Nephron (organoid): ENCODE data around the gene SCAF1.
A peak's percentile ranks its signal among the peaks of the same experiment; 100 is the strongest.

ENCODE experiments used
- H3K27ac Mint-ChIP-seq, 3 experiments: 2 replicates each; pipeline ENCODE4 v1.8.0; 2020; ENCODE audit warnings: mixed read lengths in 3 of 3, mild to moderate bottlenecking in 2 of 3, moderate library complexity in 1 of 3
- H3K27me3 Mint-ChIP-seq: 2 replicates; pipeline ENCODE4 v1.8.0; 2021; ENCODE audit warnings: low read depth, mild to moderate bottlenecking, moderate library complexity, mixed read lengths
- H3K36me3 Mint-ChIP-seq: 2 replicates; pipeline ENCODE4 v1.8.0; 2020; ENCODE audit warnings: low read depth, mixed read lengths
- H3K4me1 Mint-ChIP-seq: 2 replicates; pipeline ENCODE4 v1.8.0; 2020; ENCODE audit warnings: mixed read lengths
- H3K4me3 Mint-ChIP-seq, 3 experiments: 2 replicates each; pipeline ENCODE4 v1.8.0; 2020; ENCODE audit warnings: mild to moderate bottlenecking in 3 of 3, mixed read lengths in 3 of 3, moderate library complexity in 2 of 3
- H3K9me3 Mint-ChIP-seq: 2 replicates; pipeline ENCODE4 v1.8.0; 2020; ENCODE audit warnings: mixed read lengths
- TF ChIP-seq, protein P1 (sequence below), 3 experiments: fragments of 200-600 bp; sonication (generic); IDR thresholded peaks; one replicate each; pipeline ENCODE4 v1.5.0; 2021; ENCODE audit warnings: antibody characterized with exemption in 3 of 3; ENCODE audit not compliant: unreplicated experiment in 3 of 3

Gene SCAF1

DNA sequence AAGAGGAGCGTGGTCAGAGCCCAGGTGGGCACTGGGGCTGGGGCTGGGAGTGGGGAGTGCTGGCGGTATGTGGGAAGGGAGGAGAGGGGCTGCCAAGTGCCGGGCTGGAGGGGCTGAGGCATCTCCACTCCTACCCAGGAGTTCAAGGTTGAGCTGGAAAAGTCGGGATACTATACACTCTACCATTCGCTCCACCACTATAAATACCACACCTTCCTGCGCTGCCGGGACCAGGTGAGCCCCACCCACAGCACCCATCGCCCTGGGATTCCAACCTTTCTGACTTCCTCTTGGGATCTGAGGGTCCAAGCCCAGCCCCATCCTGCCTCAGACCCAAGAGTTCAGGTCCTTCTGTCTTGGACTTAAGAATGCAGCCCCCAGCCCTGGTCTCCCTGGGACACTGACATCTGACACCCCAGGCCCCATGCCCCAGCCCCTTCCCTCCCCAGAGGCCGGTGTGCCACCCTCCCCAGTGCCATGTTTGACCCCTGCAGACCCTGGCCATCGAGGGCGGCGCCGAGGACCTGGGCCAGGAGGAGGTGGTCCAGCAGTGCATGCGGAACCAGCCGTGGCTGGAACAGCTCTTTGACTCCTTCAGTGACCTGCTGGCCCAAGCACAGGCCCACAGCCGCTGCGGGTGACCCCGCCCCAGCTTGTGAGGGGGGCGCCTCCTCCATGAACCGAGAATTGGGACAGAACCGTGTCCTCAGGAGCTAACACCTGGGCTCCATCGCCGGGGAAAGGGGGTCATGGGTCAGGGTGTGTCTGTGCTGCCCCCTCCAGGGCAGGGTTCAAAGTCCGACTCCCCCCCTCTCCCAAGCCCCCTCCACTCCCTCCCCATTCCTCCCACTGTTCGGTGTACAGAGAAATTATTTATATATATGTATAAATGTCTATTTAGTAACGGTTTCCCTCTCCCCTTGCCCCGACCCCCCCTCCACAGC, 16.8 kb upstream of the SCAF1 start:
- H3K9me3 Mint-ChIP-seq: no peaks in the 10 kb centered on the region
- H3K27me3 Mint-ChIP-seq: no peaks in the 10 kb centered on the region
- H3K36me3 Mint-ChIP-seq: peaks cover 64% of the 10 kb centered on the region
- TF ChIP-seq, protein P1, sequence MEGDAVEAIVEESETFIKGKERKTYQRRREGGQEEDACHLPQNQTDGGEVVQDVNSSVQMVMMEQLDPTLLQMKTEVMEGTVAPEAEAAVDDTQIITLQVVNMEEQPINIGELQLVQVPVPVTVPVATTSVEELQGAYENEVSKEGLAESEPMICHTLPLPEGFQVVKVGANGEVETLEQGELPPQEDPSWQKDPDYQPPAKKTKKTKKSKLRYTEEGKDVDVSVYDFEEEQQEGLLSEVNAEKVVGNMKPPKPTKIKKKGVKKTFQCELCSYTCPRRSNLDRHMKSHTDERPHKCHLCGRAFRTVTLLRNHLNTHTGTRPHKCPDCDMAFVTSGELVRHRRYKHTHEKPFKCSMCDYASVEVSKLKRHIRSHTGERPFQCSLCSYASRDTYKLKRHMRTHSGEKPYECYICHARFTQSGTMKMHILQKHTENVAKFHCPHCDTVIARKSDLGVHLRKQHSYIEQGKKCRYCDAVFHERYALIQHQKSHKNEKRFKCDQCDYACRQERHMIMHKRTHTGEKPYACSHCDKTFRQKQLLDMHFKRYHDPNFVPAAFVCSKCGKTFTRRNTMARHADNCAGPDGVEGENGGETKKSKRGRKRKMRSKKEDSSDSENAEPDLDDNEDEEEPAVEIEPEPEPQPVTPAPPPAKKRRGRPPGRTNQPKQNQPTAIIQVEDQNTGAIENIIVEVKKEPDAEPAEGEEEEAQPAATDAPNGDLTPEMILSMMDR (IDR thresholded peaks at IDR 0.05; ENCODE audit: unreplicated experiment in 3 of 3): no peak
- H3K4me1 Mint-ChIP-seq: no peaks in the 10 kb centered on the region
- H3K27ac Mint-ChIP-seq: no peak overlapping the region
- no peak overlapping the region for H3K4me3 Mint-ChIP-seq

DNA sequence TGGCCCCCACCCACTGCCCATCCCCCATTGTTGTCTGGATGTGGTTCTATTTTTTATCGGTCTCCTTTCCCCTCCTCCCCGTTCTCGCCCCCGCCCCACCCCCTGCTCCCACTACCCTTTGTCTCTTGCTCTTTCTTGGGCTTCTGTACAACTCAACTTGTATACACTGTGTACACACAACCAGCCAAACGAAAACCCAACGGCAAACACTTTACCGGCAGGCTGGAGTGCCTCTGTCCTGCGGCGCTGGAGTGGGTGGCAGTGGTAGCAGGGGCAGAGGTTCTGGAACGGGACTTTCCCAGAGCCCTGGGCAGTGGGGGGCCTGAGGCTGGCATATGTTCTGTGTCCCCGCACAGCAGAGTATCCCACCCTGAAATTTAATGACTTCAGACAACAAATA, 15.8 kb upstream of the SCAF1 start:
- no peak overlapping the region for H3K4me3 Mint-ChIP-seq
- H3K36me3 Mint-ChIP-seq: peaks cover 62% of the 10 kb centered on the region
- no peak overlapping the region for H3K27ac Mint-ChIP-seq
- H3K9me3 Mint-ChIP-seq: no peaks in the 10 kb centered on the region
- TF ChIP-seq, protein P1 (IDR thresholded peaks at IDR 0.05; ENCODE audit: unreplicated experiment in 3 of 3): no peak
- no peaks in the 10 kb centered on the region for H3K27me3 Mint-ChIP-seq
- H3K4me1 Mint-ChIP-seq: peaks cover 7% of the 10 kb centered on the region

GRCh38 chr19:49629659-49630058, 12.3 kb upstream of the SCAF1 start:
- Mint-ChIP-seq H3K36me3 (peaks cover 35% of the 10 kb centered on the region), H3K27me3 (no peaks in the 10 kb centered on the region), H3K4me1 (peaks cover 7% of the 10 kb centered on the region), H3K9me3 (no peaks in the 10 kb centered on the region), H3K4me3 (no peak overlapping the region), H3K27ac (no peak overlapping the region)
- TF ChIP-seq, protein P1 (IDR thresholded peaks at IDR 0.05; ENCODE audit: unreplicated experiment in 3 of 3): no peak

GRCh38 chr19:49631014-49631588, 10.9 kb upstream of the SCAF1 start:
- Mint-ChIP-seq H3K36me3 (peaks cover 30% of the 10 kb centered on the region), H3K4me1 (peaks cover 18% of the 10 kb centered on the region), H3K4me3 (no peak overlapping the region), H3K27ac (peak overlapping the region in 2 of 3 experiments; percentile 10 to 60), H3K9me3 (no peaks in the 10 kb centered on the region), H3K27me3 (peaks cover 5% of the 10 kb centered on the region)
- TF ChIP-seq, protein P1 (IDR thresholded peaks at IDR 0.05; ENCODE audit: unreplicated experiment in 3 of 3): no peak

DNA sequence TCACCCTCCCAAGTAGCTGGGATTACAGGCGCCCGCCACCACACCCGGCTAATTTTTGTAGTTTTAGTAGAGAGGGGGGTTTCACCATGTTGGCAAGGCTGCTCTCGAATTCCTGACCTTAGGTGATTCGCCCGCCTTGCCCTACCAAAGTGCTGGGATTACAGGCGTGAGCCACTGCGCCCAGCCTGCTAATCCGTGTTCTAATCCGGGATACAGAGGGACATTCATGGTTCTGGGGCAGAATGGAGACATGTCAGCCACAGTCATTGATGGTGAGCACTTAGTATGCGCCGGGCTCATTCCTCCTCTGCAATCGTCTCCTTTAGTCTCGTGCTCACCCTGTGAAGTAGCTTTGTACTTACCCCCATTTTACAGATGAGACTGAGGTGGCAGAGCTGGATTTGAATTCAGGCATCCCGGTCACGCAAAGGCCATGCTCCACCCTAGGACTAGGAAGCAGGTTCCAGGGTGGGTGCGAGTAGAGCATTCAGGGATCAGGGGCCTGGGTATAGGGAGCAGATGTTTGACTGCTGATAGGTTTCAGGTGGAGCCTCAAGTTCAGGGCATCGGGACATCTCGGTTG, 10.3 kb upstream of the SCAF1 start:
- Mint-ChIP-seq H3K9me3 (no peaks in the 10 kb centered on the region), H3K27ac (no peak overlapping the region), H3K27me3 (peaks cover 7% of the 10 kb centered on the region), H3K36me3 (peaks cover 25% of the 10 kb centered on the region), H3K4me3 (no peak overlapping the region), H3K4me1 (peaks cover 21% of the 10 kb centered on the region)
- TF ChIP-seq, protein P1 (IDR thresholded peaks at IDR 0.05; ENCODE audit: unreplicated experiment in 3 of 3): no peak
